ENCODE data around the gene DOP1A. TPM values are rescaled to one million over a fixed set of nuclear protein-coding genes. Genes with fewer than 3 reads are reported as not detected.

Gene DOP1A
- total RNA-seq, 4 donors from 2014 or later: 33.2 to 46.9 (median 34.1) TPM

DNA sequence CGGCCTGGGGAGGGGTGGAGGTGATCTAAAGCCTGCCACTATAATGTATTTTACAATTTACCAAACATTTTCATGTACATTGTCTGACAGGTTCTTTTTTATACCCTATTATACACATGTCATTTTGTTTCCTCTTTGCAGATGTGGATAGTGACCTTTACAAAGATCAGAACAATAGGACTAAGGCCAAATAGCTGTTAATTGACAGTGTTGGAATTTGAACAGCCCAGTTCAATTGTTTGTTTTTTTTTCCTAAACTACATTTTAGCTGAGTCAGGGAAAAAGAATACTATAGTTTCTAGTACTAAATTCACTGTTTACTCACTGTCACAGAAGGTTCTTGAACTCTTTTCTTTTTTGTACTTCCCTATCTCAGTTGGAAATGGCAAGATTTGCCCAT, 85.4 kb downstream of the DOP1A start:
- DNase-seq (ENCODE audit: extremely low spot score): no peak
- peaks cover 0 to 4% (median 0%) of the 10 kb centered on the region in 4 donors for H3K4me1 ChIP-seq
- H3K27ac ChIP-seq (replicated peaks in 1 of 4): no peak overlapping the region
- TF ChIP-seq EP300 (IDR thresholded peaks at IDR 0.05) (no peak), POLR2AphosphoS5 (IDR thresholded peaks at IDR 0.05) (no peak), POLR2A (IDR thresholded peaks at IDR 0.05; ENCODE audit: low read depth) (no peak), CTCF (IDR thresholded peaks at IDR 0.05) (no peak)
- peaks cover 17 to 94% (median 71%) of the 10 kb centered on the region in 4 donors for H3K36me3 ChIP-seq
- intact Hi-C loops (cut with DNase I): no loop called here
- no peaks in the 10 kb centered on the region for H3K27me3 ChIP-seq
- H3K9me3 ChIP-seq: no peaks in the 10 kb centered on the region
- 83% methylated on average over 1 of the region's 1 CpG for WGBS
- no peak overlapping the region for H3K4me3 ChIP-seq

GRCh38 chr6:83153883-83154521, 86.5 kb downstream of the DOP1A start:
- H3K36me3 ChIP-seq: peaks cover 20 to 94% (median 70%) of the 10 kb centered on the region in 4 donors
- 95% methylated on average over 4 of the region's 4 CpGs for WGBS
- TF ChIP-seq POLR2A (IDR thresholded peaks at IDR 0.05; ENCODE audit: low read depth): no peak
- no peak for TF ChIP-seq CTCF (IDR thresholded peaks at IDR 0.05)
- no peak for TF ChIP-seq POLR2AphosphoS5 (IDR thresholded peaks at IDR 0.05)
- TF ChIP-seq EP300 (IDR thresholded peaks at IDR 0.05): no peak

DNA sequence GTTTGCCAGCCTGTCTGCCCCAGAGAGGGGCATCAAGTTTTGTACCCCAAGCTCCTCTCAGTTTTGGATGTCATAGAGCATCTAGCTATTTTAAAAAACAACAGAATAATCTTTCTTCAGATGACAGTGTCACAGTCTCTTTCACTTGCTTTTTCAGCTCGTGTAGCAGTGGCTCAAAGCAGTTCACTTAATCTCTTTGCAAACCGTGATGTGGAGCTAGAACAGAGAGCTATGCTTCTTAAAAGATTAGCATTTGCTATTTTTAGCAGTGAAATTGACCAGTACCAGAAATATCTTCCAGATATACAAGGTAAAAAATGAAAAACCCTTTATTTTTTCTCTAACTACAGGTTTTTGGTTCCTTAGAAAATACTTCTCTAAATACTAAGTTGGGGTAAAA, 88.3 kb downstream of the DOP1A start:
- intact Hi-C loops (cut with DNase I): no loop called here
- H3K4me3 ChIP-seq: no peak overlapping the region
- H3K27ac ChIP-seq (replicated peaks in 1 of 4): no peak overlapping the region
- TF ChIP-seq POLR2A (IDR thresholded peaks at IDR 0.05; ENCODE audit: low read depth) (no peak), CTCF (IDR thresholded peaks at IDR 0.05) (no peak), POLR2AphosphoS5 (IDR thresholded peaks at IDR 0.05) (no peak), EP300 (IDR thresholded peaks at IDR 0.05) (no peak)
- 68% methylated on average over 2 of the region's 2 CpGs for WGBS
- DNase-seq (ENCODE audit: extremely low spot score): no peak
- no peaks in the 10 kb centered on the region for H3K9me3 ChIP-seq
- peaks cover 0 to 4% (median 0%) of the 10 kb centered on the region in 4 donors for H3K4me1 ChIP-seq
- H3K36me3 ChIP-seq: peaks cover 35 to 97% (median 78%) of the 10 kb centered on the region in 4 donors
- H3K27me3 ChIP-seq: no peaks in the 10 kb centered on the region

More at GRCh38 chr6:83153883-83154521, 86.5 kb downstream of the DOP1A start:
- no peaks in the 10 kb centered on the region for H3K27me3 ChIP-seq
- peaks cover 0 to 4% (median 0%) of the 10 kb centered on the region in 4 donors for H3K4me1 ChIP-seq
- no peak overlapping the region for H3K27ac ChIP-seq (replicated peaks in 1 of 4)
- no peak for DNase-seq (ENCODE audit: extremely low spot score)
- no peaks in the 10 kb centered on the region for H3K9me3 ChIP-seq
- intact Hi-C loops (cut with DNase I): no loop called here
- H3K4me3 ChIP-seq: no peak overlapping the region

DNA sequence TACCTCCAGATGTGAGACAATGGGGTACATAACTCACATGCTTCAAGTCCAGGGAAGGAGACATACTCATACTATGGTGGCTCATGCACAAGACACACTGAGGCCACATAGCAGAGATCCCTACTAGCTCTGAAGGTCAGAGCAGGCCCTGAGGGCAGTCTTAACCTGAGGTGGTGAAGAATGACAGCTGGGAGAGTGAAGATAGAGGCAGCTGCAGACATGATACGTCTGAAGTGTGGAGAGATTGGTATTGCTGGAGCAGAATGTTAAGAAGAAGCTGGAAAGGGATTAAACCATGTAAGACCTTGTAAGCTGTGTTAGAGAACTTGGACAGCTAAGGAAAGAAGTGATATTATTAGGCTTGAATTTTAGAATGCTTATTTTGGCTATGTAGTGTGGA, 92.7 kb downstream of the DOP1A start:
- 77% methylated on average over 1 of the region's 1 CpG for WGBS
- Histone ChIP-seq H3K36me3 (peaks cover 34 to 92% (median 71%) of the 10 kb centered on the region in 4 donors), H3K4me1 (peaks cover 0 to 4% (median 0%) of the 10 kb centered on the region in 4 donors), H3K4me3 (no peak overlapping the region), H3K9me3 (no peaks in the 10 kb centered on the region), H3K27me3 (no peaks in the 10 kb centered on the region), H3K27ac (replicated peaks in 1 of 4) (no peak overlapping the region)
- no peak for TF ChIP-seq POLR2AphosphoS5 (IDR thresholded peaks at IDR 0.05)
- DNase-seq (ENCODE audit: extremely low spot score): no peak
- intact Hi-C loops (cut with DNase I): no loop called here

GRCh38 chr6:83167726-83168278, 100.3 kb downstream of the DOP1A start:
- DNase-seq (ENCODE audit: extremely low spot score): no peak
- TF ChIP-seq POLR2A (IDR thresholded peaks at IDR 0.05; ENCODE audit: low read depth): no peak
- H3K27ac ChIP-seq (replicated peaks in 1 of 4): no peak overlapping the region
- 96% methylated on average over 5 of the region's 5 CpGs for WGBS
- H3K36me3 ChIP-seq: peaks cover 35 to 100% (median 89%) of the 10 kb centered on the region in 4 donors
- intact Hi-C loops (cut with DNase I): no loop called here
- H3K4me3 ChIP-seq: no peak overlapping the region
- H3K27me3 ChIP-seq: no peaks in the 10 kb centered on the region
- H3K4me1 ChIP-seq: peaks cover 0 to 9% (median 3%) of the 10 kb centered on the region in 4 donors
- no peaks in the 10 kb centered on the region for H3K9me3 ChIP-seq
